Aorta (tissue), 5 donors: Measurements from ENCODE around the gene LCA5L. TPM values are rescaled to one million over a fixed set of nuclear protein-coding genes. Genes with fewer than 3 reads are reported as not detected.
"Not testable (repeated sequence)": the region's sequence is repeated elsewhere in the genome, so short reads cannot be mapped to it uniquely, and the experiment has no call there.

ENCODE experiments used
- ATAC-seq: fragments of 200-7000 bp; cut with Tn5 transposase; one replicate; pipeline ENCODE4 v1.9.1; 2022; ENCODE audit warnings: moderate library complexity; ENCODE audit not compliant: low FRiP score
- DNase-seq, 2 donors: peaks; one replicate each; pipeline ENCODE4 v3.0.0-alpha.2; 2020
- H3K27ac ChIP-seq, 2 donors: one replicate each; pipeline ENCODE4 v1.5.1; 2013; ENCODE audit warnings: low read length in 2 of 2, mild to moderate bottlenecking in 2 of 2, moderate library complexity in 2 of 2, control low read depth in 1 of 2, inconsistent platforms in 1 of 2, low read depth in 1 of 2
- H3K27me3 ChIP-seq, 2 donors: one replicate each; pipeline ENCODE4 v1.6.1; 2013; ENCODE audit warnings: control low read depth in 1 of 2, low read length in 1 of 2, mild to moderate bottlenecking in 1 of 2, moderate library complexity in 1 of 2; ENCODE audit not compliant: insufficient read depth in 2 of 2, control insufficient read depth in 1 of 2
- H3K36me3 ChIP-seq, 2 donors: one replicate each; pipeline ENCODE4 v1.6.1; 2013; ENCODE audit warnings: control low read depth in 1 of 2, low read length in 1 of 2, mild to moderate bottlenecking in 1 of 2; ENCODE audit not compliant: insufficient read depth in 2 of 2, control insufficient read depth in 1 of 2
- H3K4me1 ChIP-seq, 2 donors: one replicate each; pipeline ENCODE4 v1.6.1; 2013; ENCODE audit warnings: low read length in 2 of 2, control low read depth in 1 of 2, mild to moderate bottlenecking in 1 of 2, moderate library complexity in 1 of 2; ENCODE audit not compliant: insufficient read depth in 2 of 2, control insufficient read depth in 1 of 2
- H3K4me3 ChIP-seq, 2 donors: one replicate each; pipeline ENCODE4 v1.5.1; 2013; ENCODE audit warnings: low read length in 2 of 2, control low read depth in 1 of 2, mild to moderate bottlenecking in 1 of 2
- H3K9me3 ChIP-seq: one replicate; pipeline ENCODE4 v1.6.1; 2013; ENCODE audit warnings: mild to moderate bottlenecking, low read length; ENCODE audit not compliant: control insufficient read depth
- WGBS, 2 donors: extraction: QIAGEN DNeasy Blood & Tissue Kit; methylation state at CpG; one replicate each; pipeline ENCODE4 v1.1.7; 2013; 5-methylcytosine and 5-hydroxymethylcytosine counted together
- intact Hi-C, 2 donors: fragments of 100-400 bp; cut with DNase I; formaldehyde crosslinking; loops; one replicate each; pipeline versions ENCODE4 v1.14.2 to v1.15.0; 2022
- polyA plus RNA-seq, 2 donors: library from polyadenylated mRNA; stranded (reverse); fragments of 200-250 nt; gene quantifications; one replicate each; pipeline ENCODE4 v1.2.3, GENCODE V29; 2013
- total RNA-seq, 2 donors: library from RNA; stranded (reverse); fragmentation: NEBNext Ultra II Directional; extraction: Animal tissue kit (Norgen Biotek cat#: 25700); gene quantifications; one replicate each; pipeline ENCODE4 v1.2.1, GENCODE V29; 2021
- donor health status: healthy with polysubstance abuse.
- donor health status: Bipolar disorder and iron deficiency.
- donor health status: DM: no; HTN: no; CAD: no.
- donor health status: DM: no; HTN: no; CAD: no.
- donor health status: DM: yes; HTN: yes; CAD: no.

The LCA5L gene
- total and polyA plus RNA-seq, 4 donors: 0.39 to 3.4 (median 2.2) TPM

- no peaks in the 10 kb centered on the region for H3K36me3 ChIP-seq
- H3K4me3 ChIP-seq: no peak overlapping the region
- ATAC-seq: no peak
- H3K4me1 ChIP-seq: no peaks in the 10 kb centered on the region
- no peaks in the 10 kb centered on the region for H3K9me3 ChIP-seq
- 54 to 58% methylated on average over 13 of the region's 13 CpGs for WGBS, 2 donors
- H3K27ac ChIP-seq: no peak overlapping the region
- DNase-seq: no peak
- intact Hi-C loops: no loop called here
- H3K27me3 ChIP-seq: no peaks in the 10 kb centered on the region
Measured at GRCh38 chr21:39441502-39442475, 3.8 kb downstream of the LCA5L start.

GRCh38 chr21:39439232-39439631, 6.3 kb downstream of the LCA5L start:
- H3K27me3 ChIP-seq: no peaks in the 10 kb centered on the region
- ATAC-seq (no peak), DNase-seq (no peak)
- intact Hi-C loops: no loop called here
- H3K36me3 ChIP-seq: no peaks in the 10 kb centered on the region
- no peak overlapping the region for H3K4me3 ChIP-seq
- no peaks in the 10 kb centered on the region for H3K4me1 ChIP-seq
- no peaks in the 10 kb centered on the region for H3K9me3 ChIP-seq
- no peak overlapping the region for H3K27ac ChIP-seq
- 52 to 53% methylated on average over 1 of the region's 1 CpG for WGBS, 2 donors

DNA sequence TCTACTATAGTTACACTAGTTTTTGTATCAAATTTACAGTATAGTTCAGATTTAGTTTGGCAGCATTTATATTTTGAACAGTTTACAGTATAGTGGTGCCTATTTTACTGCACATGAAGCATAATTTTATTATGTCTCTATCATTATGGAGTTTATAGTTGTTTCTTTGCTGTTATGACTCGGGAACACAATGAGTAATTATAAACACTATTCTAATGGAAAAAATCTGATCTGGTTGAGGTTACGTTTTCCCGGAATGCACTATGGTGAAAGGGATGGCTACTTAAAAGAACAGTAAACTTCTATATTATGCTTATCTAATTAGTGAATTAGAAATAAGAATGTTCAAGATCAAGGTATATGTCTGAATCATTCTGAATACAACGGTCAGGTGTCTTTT, 10.6 kb downstream of the LCA5L start:
- no peak overlapping the region for H3K27ac ChIP-seq
- 69 to 82% methylated on average over 4 of the region's 4 CpGs for WGBS, 2 donors
- no peaks in the 10 kb centered on the region for H3K27me3 ChIP-seq
- no peaks in the 10 kb centered on the region for H3K36me3 ChIP-seq
- H3K4me3 ChIP-seq: no peak overlapping the region
- no peaks in the 10 kb centered on the region for H3K4me1 ChIP-seq
- no peak for DNase-seq
- intact Hi-C loops: no loop called here
- no peak for ATAC-seq
- no peaks in the 10 kb centered on the region for H3K9me3 ChIP-seq

DNA sequence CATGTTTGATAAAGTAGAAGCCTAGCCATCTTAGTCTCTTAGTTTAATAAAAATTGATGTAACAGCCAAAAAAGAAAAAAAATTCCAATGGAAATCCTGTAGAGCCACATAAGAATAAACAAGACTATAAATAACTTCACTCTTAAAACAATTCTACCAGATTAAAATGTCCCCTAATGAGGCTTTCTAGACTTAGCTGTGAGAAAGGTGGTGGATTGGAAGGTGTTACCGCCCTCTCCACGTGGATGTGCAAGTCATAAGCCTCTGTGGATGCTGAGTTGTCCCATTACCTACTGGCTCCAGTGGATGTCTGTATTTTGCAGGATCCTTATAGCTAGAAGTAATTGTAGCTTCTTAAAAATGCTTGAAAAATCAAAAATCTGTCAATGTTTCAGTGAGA, 14.6 kb downstream of the LCA5L start:
- ATAC-seq (no peak), DNase-seq (no peak)
- H3K27ac ChIP-seq: no peak overlapping the region
- H3K4me3 ChIP-seq: no peak overlapping the region
- intact Hi-C loops: no loop called here
- H3K36me3 ChIP-seq: no peaks in the 10 kb centered on the region
- WGBS, 2 donors: 76 to 84% methylated on average over 2 of the region's 2 CpGs
- H3K4me1 ChIP-seq: no peaks in the 10 kb centered on the region
- H3K9me3 ChIP-seq: no peaks in the 10 kb centered on the region
- H3K27me3 ChIP-seq: no peaks in the 10 kb centered on the region

- 44 to 50% methylated on average over 4 of the region's 4 CpGs for WGBS, 2 donors
- Histone ChIP-seq H3K27ac (no peak overlapping the region), H3K27me3 (no peaks in the 10 kb centered on the region), H3K9me3 (no peaks in the 10 kb centered on the region), H3K4me1 (no peaks in the 10 kb centered on the region), H3K4me3 (no peak overlapping the region), H3K36me3 (no peaks in the 10 kb centered on the region)
- ATAC-seq (no peak), DNase-seq (no peak)
- intact Hi-C loops: no loop called here
Measured at GRCh38 chr21:39430457-39430856, 15.1 kb downstream of the LCA5L start.

DNA sequence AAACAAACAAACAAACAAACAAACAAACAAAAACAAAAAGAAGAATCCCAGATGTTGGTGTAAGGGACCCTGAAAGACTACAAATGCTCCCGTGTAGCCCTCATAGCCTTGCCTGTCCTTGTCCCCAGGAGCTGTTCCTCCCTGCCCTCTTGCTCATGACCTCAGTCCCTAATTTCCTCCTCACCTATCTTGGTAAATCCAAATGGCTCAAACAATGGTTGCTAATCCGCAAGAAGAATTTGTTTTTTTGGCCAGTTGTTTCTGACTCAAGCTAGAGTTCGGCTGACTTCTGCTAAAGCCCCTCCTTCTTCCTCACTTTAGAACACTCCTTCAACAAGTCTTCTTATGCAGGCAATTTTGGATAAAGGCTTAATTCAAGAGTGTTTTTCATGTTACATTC, 15.6 kb downstream of the LCA5L start:
- Histone ChIP-seq H3K4me1 (no peaks in the 10 kb centered on the region), H3K36me3 (no peaks in the 10 kb centered on the region), H3K4me3 (no peak overlapping the region), H3K27ac (no peak overlapping the region), H3K27me3 (no peaks in the 10 kb centered on the region), H3K9me3 (no peaks in the 10 kb centered on the region)
- no peak for ATAC-seq
- DNase-seq: no peak
- WGBS, 2 donors: 69 to 81% methylated on average over 3 of the region's 3 CpGs
- intact Hi-C loops: no loop called here

GRCh38 chr21:39429445-39429844, 16.1 kb downstream of the LCA5L start:
- H3K4me1 ChIP-seq: no peaks in the 10 kb centered on the region
- no peaks in the 10 kb centered on the region for H3K9me3 ChIP-seq
- DNase-seq (no peak), ATAC-seq (no peak)
- no peaks in the 10 kb centered on the region for H3K36me3 ChIP-seq
- H3K4me3 ChIP-seq: no peak overlapping the region
- intact Hi-C loops: no loop called here
- 76 to 98% methylated on average over 2 of the region's 2 CpGs for WGBS, 2 donors
- H3K27me3 ChIP-seq: no peaks in the 10 kb centered on the region
- no peak overlapping the region for H3K27ac ChIP-seq

DNA sequence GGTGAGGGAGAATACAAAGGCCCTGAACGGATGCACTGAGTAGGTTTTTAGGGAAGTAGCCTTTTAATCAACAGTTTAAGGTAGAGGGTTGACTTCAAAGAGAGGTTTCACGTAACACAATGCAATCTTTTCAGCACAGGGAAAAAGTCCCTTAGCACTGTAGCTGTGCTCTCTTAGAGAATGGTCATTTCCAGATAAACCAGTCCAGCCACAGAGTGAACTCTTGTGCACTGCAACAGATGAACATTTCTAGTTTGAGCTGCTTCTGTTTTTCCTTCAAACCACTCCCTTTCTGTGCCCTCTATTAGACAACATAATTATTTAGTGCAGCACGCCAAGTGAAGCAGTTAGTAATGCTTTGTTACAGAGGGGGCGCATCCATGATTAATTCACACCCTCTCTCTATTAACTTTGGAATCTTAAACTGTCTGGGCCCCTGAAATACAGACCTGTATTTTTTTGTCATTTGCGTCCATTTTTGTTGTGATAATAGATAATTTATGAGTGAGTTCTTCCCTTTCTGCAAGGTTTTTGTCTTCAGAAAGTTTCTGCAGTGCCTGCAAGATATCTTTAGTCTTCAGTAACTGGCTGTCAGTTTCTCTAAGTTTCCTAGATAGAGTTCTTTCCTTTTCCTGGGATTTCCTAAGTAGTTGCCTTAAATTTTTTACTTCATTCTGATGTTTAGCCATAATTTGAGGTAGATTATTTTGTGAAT, 22.9 kb downstream of the LCA5L start:
- DNase-seq: no peak
- H3K27me3 ChIP-seq: no peaks in the 10 kb centered on the region
- no peak overlapping the region for H3K27ac ChIP-seq
- WGBS, 2 donors: 76 to 78% methylated on average over 5 of the region's 5 CpGs
- no peak for ATAC-seq
- intact Hi-C loops: no loop called here
- no peaks in the 10 kb centered on the region for H3K4me1 ChIP-seq
- no peaks in the 10 kb centered on the region for H3K9me3 ChIP-seq
- no peak overlapping the region for H3K4me3 ChIP-seq
- no peaks in the 10 kb centered on the region for H3K36me3 ChIP-seq

DNA sequence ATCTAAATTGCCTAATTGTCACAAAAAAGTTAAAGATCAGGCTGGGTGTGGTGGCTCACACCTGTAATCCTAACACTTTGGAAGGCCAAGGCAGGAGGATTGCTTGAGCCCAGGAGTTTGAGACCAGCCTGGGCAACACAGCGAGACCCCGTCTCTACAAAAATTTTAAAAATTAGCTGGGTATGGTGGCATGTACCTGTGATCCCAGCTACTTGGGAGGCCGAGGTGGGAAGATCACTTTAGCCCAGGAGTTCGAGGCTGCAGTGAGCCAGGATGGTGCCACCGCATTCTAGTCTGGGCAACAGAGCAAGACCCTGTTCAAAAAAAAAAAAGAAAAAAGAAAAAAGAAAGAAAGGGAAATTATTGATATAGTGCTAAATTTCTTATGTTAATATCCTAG, 26.4 kb downstream of the LCA5L start:
- H3K4me1 ChIP-seq, H3K27me3 ChIP-seq, DNase-seq, ATAC-seq, H3K27ac ChIP-seq, H3K4me3 ChIP-seq, H3K36me3 ChIP-seq, intact Hi-C loops, H3K9me3 ChIP-seq: not testable (repeated sequence)
- 98 to 100% methylated on average over 5 of the region's 5 CpGs for WGBS, 2 donors
